Ovary (tissue), 9 donors: Measurements from ENCODE around the gene PCDHA11. TPM values are rescaled to one million over a fixed set of nuclear protein-coding genes. Genes with fewer than 3 reads are reported as not detected.

Source experiments
- DNase-seq, 5 donors: peaks; one replicate each; pipeline ENCODE4 v3.0.0-alpha.2; 2019 to 2020
- H3K27ac ChIP-seq, 2 donors: fragments of 200-600 bp; one replicate each; pipeline versions ENCODE4 v1.5.1 to v1.8.0; 2019 to 2022
- H3K27me3 ChIP-seq: fragments of 200-600 bp; one replicate; pipeline ENCODE4 v1.8.0; 2022
- H3K36me3 ChIP-seq: fragments of 200-600 bp; sonication (generic); one replicate; pipeline ENCODE4 v1.5.1; 2019
- H3K4me1 ChIP-seq: one replicate; pipeline ENCODE4 v1.8.1; 2013; ENCODE audit warnings: mild to moderate bottlenecking, moderate library complexity; ENCODE audit not compliant: insufficient read depth
- H3K4me3 ChIP-seq: fragments of 200-600 bp; sonication (generic); one replicate; pipeline ENCODE4 v1.5.1; 2017
- H3K9me3 ChIP-seq, 2 donors: fragments of 200-600 bp in 1 of 2; sonication (generic) in 1 of 2; one replicate each; pipeline versions ENCODE4 v1.5.1 to v1.8.1; 2013 to 2019; ENCODE audit warnings: mild to moderate bottlenecking in 1 of 2, moderate library complexity in 1 of 2
- EP300 ChIP-seq: sonication (generic); formaldehyde crosslinking; IDR thresholded peaks from one replicate; pipeline ENCODE4 v1.6.1; 2017; ENCODE audit warnings: antibody characterized with exemption
- POLR2A ChIP-seq: fragments of 450-650 bp; IDR thresholded peaks from one replicate; pipeline ENCODE4 v1.6.1; 2017; ENCODE audit warnings: antibody characterized with exemption, mild to moderate bottlenecking, moderate library complexity
- WGBS, 3 donors: extraction: QIAGEN DNeasy Blood & Tissue Kit in 1 of 3; methylation state at CpG; one replicate each; pipeline versions ENCODE4 v1.1.5 to v1.1.7; 2013 to 2017; 5-methylcytosine and 5-hydroxymethylcytosine counted together
- intact Hi-C, 4 donors: fragments of 100-400 bp; cut with DNase I; formaldehyde crosslinking; loops; one replicate each; pipeline versions ENCODE4 v1.11.0 to v1.15.1; 2022 to 2023
- polyA plus RNA-seq, 2 donors: library from polyadenylated mRNA; stranded (reverse); fragments of 200-250 nt in 1 of 2; fragments of 350-450 nt in 1 of 2; fragmentation: Illumina TruSeq in 1 of 2; extraction: RNeasy Lipid Tissue Mini Kit (QIAGEN cat#74804) in 1 of 2; gene quantifications; one replicate each; pipeline ENCODE4 v1.2.3, GENCODE V29; 2013 to 2014
- total RNA-seq, 7 donors: library from RNA; depleted of rRNA in 2 of 7; stranded (reverse); fragments of >200 nt in 2 of 7; fragmentation: NEBNext Ultra II Directional in 3 of 7; extraction: Animal tissue kit (Norgen Biotek cat#: 25700) in 3 of 7; gene quantifications; one replicate each; pipeline versions ENCODE4 v1.1.0 to v1.2.4, GENCODE V29; 2016 to 2023
- TF ChIP-seq, protein P1 (sequence below), 3 donors: fragments of 450-650 bp in 2 of 3; fragments of 200-600 bp in 1 of 3; IDR thresholded peaks; one replicate each; pipeline versions ENCODE4 v1.5.1 to v1.8.0; 2016 to 2022; ENCODE audit warnings: antibody characterized with exemption in 3 of 3, mild to moderate bottlenecking in 1 of 3
- donor health status: DM: no; HTN: no; CAD: no; lungs with moderate emphysema.
- donor health status: DM: no; HTN: no; CAD: no.
- donor health status: Bipolar disorder and iron deficiency.
- donor health status: DM: yes; HTN: yes; CAD: no.
- donor health status: DM: no; HTN: no; CAD: no.
- donor health status: DM: yes; HTN: yes; CAD: no.

Gene PCDHA11
- total and polyA plus RNA-seq, 9 donors: 0.04 to 0.79 (median 0.35) TPM

GRCh38 chr5:140916325-140916724, 47.6 kb downstream of the PCDHA11 start:
- intact Hi-C loops: no loop called here
- Histone ChIP-seq H3K27ac (no peak overlapping the region), H3K9me3 (no peaks in the 10 kb centered on the region), H3K27me3 (no peaks in the 10 kb centered on the region), H3K4me3 (no peak overlapping the region), H3K4me1 (no peaks in the 10 kb centered on the region), H3K36me3 (no peaks in the 10 kb centered on the region)
- 61 to 75% (median 71%) methylated on average over 1 of the region's 1 CpG for WGBS, 3 donors
- TF ChIP-seq POLR2A: no peak
- TF ChIP-seq EP300: no peak
- TF ChIP-seq, protein P1, sequence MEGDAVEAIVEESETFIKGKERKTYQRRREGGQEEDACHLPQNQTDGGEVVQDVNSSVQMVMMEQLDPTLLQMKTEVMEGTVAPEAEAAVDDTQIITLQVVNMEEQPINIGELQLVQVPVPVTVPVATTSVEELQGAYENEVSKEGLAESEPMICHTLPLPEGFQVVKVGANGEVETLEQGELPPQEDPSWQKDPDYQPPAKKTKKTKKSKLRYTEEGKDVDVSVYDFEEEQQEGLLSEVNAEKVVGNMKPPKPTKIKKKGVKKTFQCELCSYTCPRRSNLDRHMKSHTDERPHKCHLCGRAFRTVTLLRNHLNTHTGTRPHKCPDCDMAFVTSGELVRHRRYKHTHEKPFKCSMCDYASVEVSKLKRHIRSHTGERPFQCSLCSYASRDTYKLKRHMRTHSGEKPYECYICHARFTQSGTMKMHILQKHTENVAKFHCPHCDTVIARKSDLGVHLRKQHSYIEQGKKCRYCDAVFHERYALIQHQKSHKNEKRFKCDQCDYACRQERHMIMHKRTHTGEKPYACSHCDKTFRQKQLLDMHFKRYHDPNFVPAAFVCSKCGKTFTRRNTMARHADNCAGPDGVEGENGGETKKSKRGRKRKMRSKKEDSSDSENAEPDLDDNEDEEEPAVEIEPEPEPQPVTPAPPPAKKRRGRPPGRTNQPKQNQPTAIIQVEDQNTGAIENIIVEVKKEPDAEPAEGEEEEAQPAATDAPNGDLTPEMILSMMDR (IDR thresholded peaks at IDR 0.05): no peak
- DNase-seq: no peak

Other genes starting within 250 kb of the PCDHA11 start
- gene CD14, start 235.8 kb upstream of the PCDHA11 start, total RNA-seq: 10 to 100 TPM; 26.5 to 96.0 (median 48.6) TPM
- gene CD14, start 235.8 kb upstream of the PCDHA11 start, polyA plus RNA-seq: 10 to 100 TPM in 1 of 2 donors, 1 to 10 TPM in 1; 8.7 to 37.7 TPM
- gene TMCO6, start 229.5 kb upstream of the PCDHA11 start, total RNA-seq: 10 to 100 TPM; 12.2 to 62.8 (median 14.9) TPM
- 10 to 100 TPM in 1 of 2 donors, 1 to 10 TPM in 1; 8.0 to 33.2 TPM for gene TMCO6, start 229.5 kb upstream of the PCDHA11 start, polyA plus RNA-seq
- gene NDUFA2, start 221.3 kb upstream of the PCDHA11 start, total RNA-seq: 100 to 1,000 TPM in 1 of 7 donors, 10 to 100 TPM in 6; 44.6 to 107 (median 46.9) TPM
- 100 to 1,000 TPM in 1 of 2 donors, 10 to 100 TPM in 1; 42.6 to 123 TPM for gene NDUFA2, start 221.3 kb upstream of the PCDHA11 start, polyA plus RNA-seq
- gene IK, start 221.1 kb upstream of the PCDHA11 start, total RNA-seq: 100 to 1,000 TPM in 1 of 7 donors, 10 to 100 TPM in 6; 70.9 to 112 (median 78.0) TPM
- gene IK, start 221.1 kb upstream of the PCDHA11 start, polyA plus RNA-seq: 100 to 1,000 TPM in 1 of 2 donors, 10 to 100 TPM in 1; 99.8 to 184 TPM
- gene WDR55, start 204.1 kb upstream of the PCDHA11 start, total RNA-seq: 10 to 100 TPM in 6 of 7 donors, 1 to 10 TPM in 1; 9.1 to 16.6 (median 13.7) TPM
- gene WDR55, start 204.1 kb upstream of the PCDHA11 start, polyA plus RNA-seq: 10 to 100 TPM in 1 of 2 donors, 1 to 10 TPM in 1; 9.9 to 12.3 TPM
- gene DND1, start 195.4 kb upstream of the PCDHA11 start, total RNA-seq: 1 to 10 TPM in 2 of 7 donors, under 1 TPM in 5; 0.30 to 1.2 (median 0.69) TPM
- gene DND1, start 195.4 kb upstream of the PCDHA11 start, polyA plus RNA-seq: under 1 TPM in 1 of 2 donors, not detected in 1; 0.98 TPM
- 10 to 100 TPM; 26.8 to 48.2 (median 41.7) TPM for gene HARS1, start 177.6 kb upstream of the PCDHA11 start, total RNA-seq
- 10 to 100 TPM; 38.9 to 68.6 TPM for gene HARS1, start 177.6 kb upstream of the PCDHA11 start, polyA plus RNA-seq
- gene HARS2, start 177.5 kb upstream of the PCDHA11 start, total RNA-seq: 10 to 100 TPM; 15.2 to 25.2 (median 21.6) TPM
- gene HARS2, start 177.5 kb upstream of the PCDHA11 start, polyA plus RNA-seq: 10 to 100 TPM; 20.9 to 27.5 TPM
- gene ZMAT2, start 168.5 kb upstream of the PCDHA11 start, total RNA-seq: 10 to 100 TPM; 22.9 to 46.1 (median 40.2) TPM
- 100 to 1,000 TPM in 1 of 2 donors, 10 to 100 TPM in 1; 59.3 to 126 TPM for gene ZMAT2, start 168.5 kb upstream of the PCDHA11 start, polyA plus RNA-seq
- under 1 TPM in 1 of 7 donors, not detected in 6; 0.05 TPM for gene PCDHA1, start 82.8 kb upstream of the PCDHA11 start, total RNA-seq
- not detected for gene PCDHA1, start 82.8 kb upstream of the PCDHA11 start, polyA plus RNA-seq
- 1 to 10 TPM in 2 of 7 donors, under 1 TPM in 5; 0.34 to 1.6 (median 0.57) TPM for gene PCDHA2, start 74.1 kb upstream of the PCDHA11 start, total RNA-seq
- under 1 TPM; 0.17 to 0.34 TPM for gene PCDHA2, start 74.1 kb upstream of the PCDHA11 start, polyA plus RNA-seq
- 1 to 10 TPM in 6 of 7 donors, under 1 TPM in 1; 0.65 to 2.7 (median 1.4) TPM for gene PCDHA3, start 67.9 kb upstream of the PCDHA11 start, total RNA-seq
- 1 to 10 TPM in 1 of 2 donors, under 1 TPM in 1; 0.45 to 1.1 TPM for gene PCDHA3, start 67.9 kb upstream of the PCDHA11 start, polyA plus RNA-seq
- gene PCDHA4, start 61.9 kb upstream of the PCDHA11 start, total RNA-seq: 1 to 10 TPM in 3 of 7 donors, under 1 TPM in 4; 0.76 to 2.7 (median 1.00) TPM
- under 1 TPM; 0.18 to 0.42 TPM for gene PCDHA4, start 61.9 kb upstream of the PCDHA11 start, polyA plus RNA-seq
- 1 to 10 TPM in 1 of 7 donors, under 1 TPM in 6; 0.11 to 1.4 (median 0.54) TPM for gene PCDHA5, start 47.3 kb upstream of the PCDHA11 start, total RNA-seq
- under 1 TPM; 0.07 to 0.08 TPM for gene PCDHA5, start 47.3 kb upstream of the PCDHA11 start, polyA plus RNA-seq
- gene PCDHA6, start 41.0 kb upstream of the PCDHA11 start, total RNA-seq: 1 to 10 TPM in 3 of 7 donors, under 1 TPM in 4; 0.32 to 1.7 (median 0.97) TPM
- gene PCDHA6, start 41.0 kb upstream of the PCDHA11 start, polyA plus RNA-seq: under 1 TPM; 0.18 to 0.33 TPM
- 1 to 10 TPM in 1 of 7 donors, under 1 TPM in 6; 0.35 to 1.4 (median 0.65) TPM for gene PCDHA7, start 34.7 kb upstream of the PCDHA11 start, total RNA-seq
- gene PCDHA7, start 34.7 kb upstream of the PCDHA11 start, polyA plus RNA-seq: under 1 TPM; 0.25 to 0.35 TPM
- under 1 TPM; 0.23 to 0.72 (median 0.43) TPM for gene PCDHA8, start 27.8 kb upstream of the PCDHA11 start, total RNA-seq
- under 1 TPM in 1 of 2 donors, not detected in 1; 0.02 TPM for gene PCDHA8, start 27.8 kb upstream of the PCDHA11 start, polyA plus RNA-seq
- under 1 TPM; 0.34 to 0.60 (median 0.50) TPM for gene PCDHA9, start 20.6 kb upstream of the PCDHA11 start, total RNA-seq
- gene PCDHA9, start 20.6 kb upstream of the PCDHA11 start, polyA plus RNA-seq: under 1 TPM in 1 of 2 donors, not detected in 1; 0.05 TPM
- 1 to 10 TPM; 1.0 to 4.0 (median 1.5) TPM for gene PCDHA10, start 13.1 kb upstream of the PCDHA11 start, total RNA-seq
- gene PCDHA10, start 13.1 kb upstream of the PCDHA11 start, polyA plus RNA-seq: 1 to 10 TPM in 1 of 2 donors, under 1 TPM in 1; 0.06 to 1.9 TPM
- gene PCDHA12, start 6.4 kb downstream of the PCDHA11 start, total RNA-seq: 1 to 10 TPM in 2 of 7 donors, under 1 TPM in 5; 0.27 to 1.3 (median 0.56) TPM
- gene PCDHA12, start 6.4 kb downstream of the PCDHA11 start, polyA plus RNA-seq: under 1 TPM; 0.04 to 0.20 TPM
- under 1 TPM in 6 of 7 donors, not detected in 1; 0.32 to 0.92 (median 0.47) TPM for gene PCDHA13, start 13.2 kb downstream of the PCDHA11 start, total RNA-seq
- under 1 TPM; 0.01 to 0.17 TPM for gene PCDHA13, start 13.2 kb downstream of the PCDHA11 start, polyA plus RNA-seq
- under 1 TPM; 0.40 to 0.82 (median 0.57) TPM for gene PCDHAC1, start 57.3 kb downstream of the PCDHA11 start, total RNA-seq
- under 1 TPM; 0.04 to 0.15 TPM for gene PCDHAC1, start 57.3 kb downstream of the PCDHA11 start, polyA plus RNA-seq
- 1 to 10 TPM in 2 of 7 donors, under 1 TPM in 5; 0.15 to 2.1 (median 0.72) TPM for gene PCDHAC2, start 97.5 kb downstream of the PCDHA11 start, total RNA-seq
- 1 to 10 TPM in 1 of 2 donors, under 1 TPM in 1; 0.06 to 1.4 TPM for gene PCDHAC2, start 97.5 kb downstream of the PCDHA11 start, polyA plus RNA-seq
- gene PCDHB1, start 182.4 kb downstream of the PCDHA11 start, total RNA-seq: under 1 TPM in 2 of 7 donors, not detected in 5; 0.03 to 0.34 TPM
- not detected for gene PCDHB1, start 182.4 kb downstream of the PCDHA11 start, polyA plus RNA-seq
- gene PCDHB2, start 225.7 kb downstream of the PCDHA11 start, total RNA-seq: 1 to 10 TPM; 1.9 to 4.0 (median 3.3) TPM
- 1 to 10 TPM; 1.7 to 2.5 TPM for gene PCDHB2, start 225.7 kb downstream of the PCDHA11 start, polyA plus RNA-seq
- gene PCDHB3, start 231.5 kb downstream of the PCDHA11 start, total RNA-seq: 1 to 10 TPM; 2.5 to 4.1 (median 3.2) TPM
- 1 to 10 TPM; 1.4 to 2.3 TPM for gene PCDHB3, start 231.5 kb downstream of the PCDHA11 start, polyA plus RNA-seq